Neural cell (in vitro differentiated cells): ENCODE measurements around the gene PRKG1.

ENCODE experiments used
- EP300 ChIP-seq: fragments of 450-650 bp; conservative IDR thresholded peaks from 2 replicates; pipeline ENCODE4 v1.6.1; 2014; ENCODE audit warnings: antibody characterized with exemption, mild to moderate bottlenecking, moderate library complexity; ENCODE audit not compliant: poor library complexity, severe bottlenecking
- EZH2 ChIP-seq: fragments of 200-600, 300-800 bp; shearing (Covaris generic), sonication (generic); IDR thresholded peaks from 2 replicates; pipeline ENCODE4 v1.6.1; 2014; ENCODE audit warnings: antibody characterized with exemption, low read length, borderline replicate concordance, mild to moderate bottlenecking; ENCODE audit not compliant: insufficient read depth, poor library complexity, severe bottlenecking
- MXI1 ChIP-seq: fragments of 450-650 bp; conservative IDR thresholded peaks from 2 replicates; pipeline ENCODE4 v1.6.1; 2014; ENCODE audit warnings: antibody characterized with exemption, mild to moderate bottlenecking; ENCODE audit not compliant: poor library complexity, severe bottlenecking
- POLR2AphosphoS5 ChIP-seq: IDR thresholded peaks from 2 replicates; pipeline ENCODE4 v1.6.1; 2012
- RAD21 ChIP-seq: fragments of 450-650 bp; conservative IDR thresholded peaks from 2 replicates; pipeline ENCODE4 v1.6.1; 2014; ENCODE audit warnings: antibody characterized with exemption, mild to moderate bottlenecking, moderate library complexity
- SMC3 ChIP-seq: fragments of 450-650 bp; conservative IDR thresholded peaks from 2 replicates; pipeline ENCODE4 v1.6.1; 2014; ENCODE audit warnings: antibody characterized with exemption, mild to moderate bottlenecking, moderate library complexity; ENCODE audit not compliant: poor library complexity
- TAF1 ChIP-seq: IDR thresholded peaks from 2 replicates; pipeline ENCODE4 v1.6.1; 2012; ENCODE audit warnings: low read depth
- TF ChIP-seq, protein P1 (sequence below): fragments of 450-650 bp; IDR thresholded peaks from 2 replicates; pipeline ENCODE4 v1.5.1; 2014; ENCODE audit warnings: antibody characterized with exemption, mild to moderate bottlenecking, moderate library complexity; ENCODE audit not compliant: poor library complexity, severe bottlenecking
- TF ChIP-seq, protein P2 (sequence below): IDR thresholded peaks from 2 replicates; pipeline ENCODE4 v1.6.1; 2012; ENCODE audit warnings: borderline replicate concordance

DNA sequence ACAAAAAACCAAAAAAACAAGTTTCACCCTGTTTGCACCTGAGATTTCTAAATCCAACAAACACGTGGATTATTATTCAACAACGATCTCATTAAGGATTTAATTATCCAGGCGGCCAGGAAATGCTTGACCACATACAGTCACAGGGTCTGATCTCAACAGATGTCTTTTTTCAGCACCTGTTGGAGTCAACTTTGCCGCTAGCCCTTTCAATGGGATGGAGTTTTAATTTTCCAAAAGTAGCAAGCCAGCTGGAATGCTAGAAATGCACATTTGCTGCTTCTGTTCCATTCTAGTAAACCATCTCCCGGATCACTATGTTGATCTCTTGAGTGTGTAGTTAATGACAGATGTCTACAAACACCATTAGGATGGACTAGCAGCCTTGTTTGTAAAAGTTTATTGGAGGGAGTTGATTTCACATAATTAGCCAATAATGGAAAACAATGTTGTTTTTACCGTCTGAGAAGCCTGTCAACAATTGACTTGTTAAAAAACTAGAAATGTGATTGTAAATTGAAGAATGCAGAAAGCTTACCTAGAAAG lies 1175.6 kb downstream of the PRKG1 start:
- TF ChIP-seq, protein P1, sequence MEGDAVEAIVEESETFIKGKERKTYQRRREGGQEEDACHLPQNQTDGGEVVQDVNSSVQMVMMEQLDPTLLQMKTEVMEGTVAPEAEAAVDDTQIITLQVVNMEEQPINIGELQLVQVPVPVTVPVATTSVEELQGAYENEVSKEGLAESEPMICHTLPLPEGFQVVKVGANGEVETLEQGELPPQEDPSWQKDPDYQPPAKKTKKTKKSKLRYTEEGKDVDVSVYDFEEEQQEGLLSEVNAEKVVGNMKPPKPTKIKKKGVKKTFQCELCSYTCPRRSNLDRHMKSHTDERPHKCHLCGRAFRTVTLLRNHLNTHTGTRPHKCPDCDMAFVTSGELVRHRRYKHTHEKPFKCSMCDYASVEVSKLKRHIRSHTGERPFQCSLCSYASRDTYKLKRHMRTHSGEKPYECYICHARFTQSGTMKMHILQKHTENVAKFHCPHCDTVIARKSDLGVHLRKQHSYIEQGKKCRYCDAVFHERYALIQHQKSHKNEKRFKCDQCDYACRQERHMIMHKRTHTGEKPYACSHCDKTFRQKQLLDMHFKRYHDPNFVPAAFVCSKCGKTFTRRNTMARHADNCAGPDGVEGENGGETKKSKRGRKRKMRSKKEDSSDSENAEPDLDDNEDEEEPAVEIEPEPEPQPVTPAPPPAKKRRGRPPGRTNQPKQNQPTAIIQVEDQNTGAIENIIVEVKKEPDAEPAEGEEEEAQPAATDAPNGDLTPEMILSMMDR, result no peak
- TF ChIP-seq EZH2 (no peak), TAF1 (no peak), POLR2AphosphoS5 (no peak), EP300 (no peak), RAD21 (no peak), MXI1 (no peak), SMC3 (no peak)
- TF ChIP-seq, protein P2, sequence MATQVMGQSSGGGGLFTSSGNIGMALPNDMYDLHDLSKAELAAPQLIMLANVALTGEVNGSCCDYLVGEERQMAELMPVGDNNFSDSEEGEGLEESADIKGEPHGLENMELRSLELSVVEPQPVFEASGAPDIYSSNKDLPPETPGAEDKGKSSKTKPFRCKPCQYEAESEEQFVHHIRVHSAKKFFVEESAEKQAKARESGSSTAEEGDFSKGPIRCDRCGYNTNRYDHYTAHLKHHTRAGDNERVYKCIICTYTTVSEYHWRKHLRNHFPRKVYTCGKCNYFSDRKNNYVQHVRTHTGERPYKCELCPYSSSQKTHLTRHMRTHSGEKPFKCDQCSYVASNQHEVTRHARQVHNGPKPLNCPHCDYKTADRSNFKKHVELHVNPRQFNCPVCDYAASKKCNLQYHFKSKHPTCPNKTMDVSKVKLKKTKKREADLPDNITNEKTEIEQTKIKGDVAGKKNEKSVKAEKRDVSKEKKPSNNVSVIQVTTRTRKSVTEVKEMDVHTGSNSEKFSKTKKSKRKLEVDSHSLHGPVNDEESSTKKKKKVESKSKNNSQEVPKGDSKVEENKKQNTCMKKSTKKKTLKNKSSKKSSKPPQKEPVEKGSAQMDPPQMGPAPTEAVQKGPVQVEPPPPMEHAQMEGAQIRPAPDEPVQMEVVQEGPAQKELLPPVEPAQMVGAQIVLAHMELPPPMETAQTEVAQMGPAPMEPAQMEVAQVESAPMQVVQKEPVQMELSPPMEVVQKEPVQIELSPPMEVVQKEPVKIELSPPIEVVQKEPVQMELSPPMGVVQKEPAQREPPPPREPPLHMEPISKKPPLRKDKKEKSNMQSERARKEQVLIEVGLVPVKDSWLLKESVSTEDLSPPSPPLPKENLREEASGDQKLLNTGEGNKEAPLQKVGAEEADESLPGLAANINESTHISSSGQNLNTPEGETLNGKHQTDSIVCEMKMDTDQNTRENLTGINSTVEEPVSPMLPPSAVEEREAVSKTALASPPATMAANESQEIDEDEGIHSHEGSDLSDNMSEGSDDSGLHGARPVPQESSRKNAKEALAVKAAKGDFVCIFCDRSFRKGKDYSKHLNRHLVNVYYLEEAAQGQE, result no peak
